ENCODE data around the gene OR13C3.

- TF ChIP-seq REST (IDR thresholded peaks at IDR 0.05; ENCODE audit: low read depth) (no peak), CEBPB (IDR thresholded peaks at IDR 0.05) (no peak), EGR1 (IDR thresholded peaks at IDR 0.05) (no peak), TAF1 (IDR thresholded peaks at IDR 0.05; ENCODE audit: low read depth) (no peak), USF1 (IDR thresholded peaks at IDR 0.05) (no peak), MAX (IDR thresholded peaks at IDR 0.05) (no peak), RAD21 (IDR thresholded peaks at IDR 0.05; ENCODE audit: low read depth) (no peak), EP300 (IDR thresholded peaks at IDR 0.05; ENCODE audit: borderline replicate concordance) (no peak), NFIC (IDR thresholded peaks at IDR 0.05) (no peak), TEAD4 (IDR thresholded peaks at IDR 0.05) (no peak), TCF12 (IDR thresholded peaks at IDR 0.05; ENCODE audit: low read depth) (no peak)
These were observed 21.8 kb downstream of the OR13C3 start for GRCh38 chr9:104514901-104515300.

Measured in Ishikawa (cell line).